AG04449 (cell line): ENCODE measurements around the gene CELF1.

Source experiments
- CTCF ChIA-PET: fragments of 350-600 bp; formaldehyde crosslinking; extraction: SDS; loops from one replicate; lab custom pipeline; 2021; ENCODE audit warnings: antibody characterized with exemption; lab: Yijun Ruan, JAX
- POLR2A ChIA-PET: fragments of 400-600, 350-600 bp; formaldehyde crosslinking; extraction: SDS; loops from one replicate; lab custom pipeline; 2020; ENCODE audit warnings: antibody characterized with exemption, inconsistent platforms; lab: Yijun Ruan, JAX
- DNase-seq: peaks from one replicate; pipeline ENCODE4 v3.0.0-alpha.2; 2010; ENCODE audit warnings: low read depth, low spot score
- H3K4me3 ChIP-seq: 2 replicates; pipeline ENCODE4 v1.5.1; 2011; ENCODE audit warnings: low read depth, mild to moderate bottlenecking, control low read depth, low read length
- TF ChIP-seq, protein P1 (sequence below): IDR thresholded peaks from one replicate; pipeline ENCODE4 v1.5.1; 2011; ENCODE audit warnings: mild to moderate bottlenecking, moderate library complexity, low read length, control low read depth, inconsistent platforms; ENCODE audit not compliant: insufficient read depth; ENCODE audit errors: missing control alignments

Gene CELF1

DNA sequence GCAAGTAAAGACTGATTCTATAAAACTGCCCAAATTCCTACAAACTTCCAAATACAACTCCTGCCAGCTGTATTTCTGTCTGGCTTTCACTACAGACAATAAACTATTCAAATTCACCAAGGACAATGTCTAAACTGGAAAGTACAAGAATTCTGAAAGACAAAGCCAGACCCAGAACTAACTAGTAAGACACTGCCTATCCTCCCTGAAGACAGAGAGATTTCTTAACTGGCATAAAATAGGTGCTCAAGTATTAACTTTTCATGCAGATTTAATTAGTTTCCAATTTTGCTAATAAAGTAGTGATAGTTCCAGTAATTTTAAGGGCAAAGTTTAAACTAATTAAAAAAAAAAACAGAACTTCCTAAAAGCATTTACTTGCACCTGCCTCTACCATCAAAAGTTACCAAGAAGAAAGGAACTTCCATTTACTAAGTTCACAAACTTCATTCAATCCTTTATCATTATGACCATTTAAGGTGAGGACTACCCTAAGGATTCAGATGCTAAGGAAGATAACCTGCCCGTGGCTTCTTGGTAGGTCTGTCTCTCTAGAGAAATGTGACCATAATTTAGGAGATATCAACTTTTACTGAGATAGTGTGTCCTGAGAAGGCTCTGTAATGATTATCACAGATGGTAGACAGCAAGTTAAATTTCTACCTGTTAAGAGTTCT is 45.2 kb downstream of the CELF1 start:
- CTCF ChIA-PET, result no interaction called here
- POLR2A ChIA-PET, result no interaction called here
- DNase-seq, result no peak
- TF ChIP-seq, protein P1, sequence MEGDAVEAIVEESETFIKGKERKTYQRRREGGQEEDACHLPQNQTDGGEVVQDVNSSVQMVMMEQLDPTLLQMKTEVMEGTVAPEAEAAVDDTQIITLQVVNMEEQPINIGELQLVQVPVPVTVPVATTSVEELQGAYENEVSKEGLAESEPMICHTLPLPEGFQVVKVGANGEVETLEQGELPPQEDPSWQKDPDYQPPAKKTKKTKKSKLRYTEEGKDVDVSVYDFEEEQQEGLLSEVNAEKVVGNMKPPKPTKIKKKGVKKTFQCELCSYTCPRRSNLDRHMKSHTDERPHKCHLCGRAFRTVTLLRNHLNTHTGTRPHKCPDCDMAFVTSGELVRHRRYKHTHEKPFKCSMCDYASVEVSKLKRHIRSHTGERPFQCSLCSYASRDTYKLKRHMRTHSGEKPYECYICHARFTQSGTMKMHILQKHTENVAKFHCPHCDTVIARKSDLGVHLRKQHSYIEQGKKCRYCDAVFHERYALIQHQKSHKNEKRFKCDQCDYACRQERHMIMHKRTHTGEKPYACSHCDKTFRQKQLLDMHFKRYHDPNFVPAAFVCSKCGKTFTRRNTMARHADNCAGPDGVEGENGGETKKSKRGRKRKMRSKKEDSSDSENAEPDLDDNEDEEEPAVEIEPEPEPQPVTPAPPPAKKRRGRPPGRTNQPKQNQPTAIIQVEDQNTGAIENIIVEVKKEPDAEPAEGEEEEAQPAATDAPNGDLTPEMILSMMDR, result no peak
- H3K4me3 ChIP-seq, result no peak overlapping the region

DNA sequence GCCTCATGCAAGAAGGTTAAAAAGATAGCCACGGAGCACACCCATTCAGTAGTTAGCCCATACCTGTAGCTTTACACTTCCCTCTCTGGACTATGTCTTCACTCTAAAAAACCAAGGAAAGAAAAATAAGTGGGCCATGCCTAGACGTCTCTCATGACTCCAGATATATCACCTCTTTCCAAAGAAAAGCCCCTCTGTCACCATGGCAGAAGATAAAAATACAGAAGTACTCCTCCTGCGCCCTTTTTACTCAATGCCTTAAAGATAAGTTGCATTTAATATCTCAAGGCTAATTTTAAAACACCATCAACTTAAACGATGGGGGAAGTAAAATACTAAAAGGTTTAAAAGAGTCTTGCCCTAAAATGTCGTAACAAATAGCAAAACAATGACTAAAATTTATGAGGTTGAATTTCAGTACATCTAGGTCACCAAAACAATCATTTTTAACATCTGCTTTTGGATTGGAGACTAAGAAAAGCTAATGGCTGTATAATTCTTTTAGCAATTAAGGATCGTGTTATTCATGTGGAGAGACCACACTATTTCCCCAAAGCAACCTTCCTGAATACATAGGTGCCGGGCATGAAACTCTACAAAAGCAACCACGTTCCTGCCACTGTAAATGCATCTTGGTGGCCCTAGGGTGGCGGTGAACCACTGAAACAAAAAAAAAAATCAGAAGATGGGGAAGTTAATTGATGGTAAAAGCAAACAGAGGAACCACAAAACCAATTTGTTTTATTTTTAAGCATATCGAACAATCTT is 46.0 kb downstream of the CELF1 start:
- CTCF ChIA-PET, result interaction anchor here (0.7 kb wide), 1 partner anchor 9 kb away, joined by 3 read pairs; no protein-coding TSS in a partner anchor
- no peak overlapping the region for H3K4me3 ChIP-seq
- TF ChIP-seq, protein P1, result no peak
- DNase-seq, result no peak
- POLR2A ChIA-PET, result no interaction called here

DNA sequence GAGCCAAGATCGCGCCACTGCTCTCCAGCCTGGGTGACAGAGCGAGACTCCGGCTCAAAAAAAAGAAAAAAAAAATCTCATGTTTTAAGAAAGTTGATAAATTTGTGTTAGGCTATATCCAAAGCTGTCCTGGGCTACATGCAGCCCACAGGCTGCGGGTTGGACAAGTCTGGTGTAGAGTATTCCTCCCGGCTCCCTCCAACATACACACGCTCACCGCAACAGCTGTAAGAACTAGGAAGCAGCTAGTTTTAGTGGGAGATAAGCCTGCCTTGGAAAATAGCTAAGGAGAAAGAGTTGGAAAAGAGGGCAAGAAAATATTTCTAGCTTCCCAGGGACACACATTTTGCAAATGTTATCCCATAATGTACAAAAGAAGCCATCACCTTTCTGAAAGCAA is 46.6 kb downstream of the CELF1 start:
- TF ChIP-seq, protein P1, result no peak
- no peak overlapping the region for H3K4me3 ChIP-seq
- ChIA-PET CTCF (interaction anchor here (0.7 kb wide), 1 partner anchor 8 kb away, joined by 3 read pairs; no protein-coding TSS in a partner anchor), POLR2A (no interaction called here)
- no peak for DNase-seq

GRCh38 chr11:47504910-47505309 is 48.0 kb downstream of the CELF1 start:
- POLR2A ChIA-PET, result no interaction called here

GRCh38 chr11:47503227-47503626 is 49.7 kb downstream of the CELF1 start:
- ChIA-PET POLR2A (no interaction called here), CTCF (interaction anchor here (1.0 kb wide), 2 partner anchors 9 to 38 kb away, joined by 3 read pairs; no protein-coding TSS in a partner anchor)
- no peak overlapping the region for H3K4me3 ChIP-seq
- TF ChIP-seq, protein P1, result no peak
- DNase-seq, result no peak

More at GRCh38 chr11:47504910-47505309, 48.0 kb downstream of the CELF1 start:
- H3K4me3 ChIP-seq, result no peak overlapping the region
- TF ChIP-seq, protein P1, result no peak
- no peak for DNase-seq
- CTCF ChIA-PET, result interaction anchor here (1.5 kb wide), 1 partner anchor 48 kb away, joined by 3 read pairs; no protein-coding TSS in a partner anchor

DNA sequence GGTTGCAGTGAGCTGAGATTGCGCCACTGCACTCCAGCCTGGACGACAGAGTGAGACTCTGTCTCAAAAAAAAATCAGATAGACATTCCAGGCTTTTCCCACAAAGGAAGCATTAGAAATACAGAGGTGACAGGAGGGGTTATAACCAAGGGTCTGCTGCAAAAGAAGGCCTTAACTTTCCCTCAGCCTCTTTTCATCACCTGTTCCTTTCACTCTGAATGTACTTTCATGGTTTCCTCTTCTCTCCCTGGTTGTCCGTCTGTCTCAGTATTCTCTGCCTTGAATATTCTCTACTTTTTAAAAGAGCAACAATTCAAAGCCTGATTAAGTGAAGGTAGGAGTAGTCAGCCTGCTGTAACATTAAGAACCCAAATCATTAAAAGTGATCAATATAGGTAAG is 50.2 kb downstream of the CELF1 start:
- no peak for DNase-seq
- H3K4me3 ChIP-seq, result no peak overlapping the region
- POLR2A ChIA-PET, result no interaction called here
- CTCF ChIA-PET, result interaction anchor here (1.0 kb wide), 1 partner anchor 38 kb away, joined by 3 read pairs; no protein-coding TSS in a partner anchor
- TF ChIP-seq, protein P1, result no peak
